Mucosa of descending colon (tissue), 3 donors: ENCODE measurements around the gene MEGF6. TPM values are rescaled to one million over a fixed set of nuclear protein-coding genes. Genes with fewer than 3 reads are reported as not detected.

ENCODE experiments used
- ATAC-seq: fragments of 200-7000 bp; cut with Tn5 transposase; one replicate; pipeline ENCODE4 v1.9.1; 2020; ENCODE audit warnings: mild to moderate bottlenecking, moderate library complexity
- DNase-seq, 3 donors: peaks; one replicate each; pipeline ENCODE4 v3.0.0-alpha.2; 2020
- H3K36me3 ChIP-seq: fragments of 200-600 bp; one replicate; pipeline ENCODE4 v1.8.0; 2021; ENCODE audit warnings: low read depth, mild to moderate bottlenecking
- H3K4me1 ChIP-seq: fragments of 200-600 bp; one replicate; pipeline ENCODE4 v1.8.0; 2021; ENCODE audit warnings: low read depth, mild to moderate bottlenecking
- H3K4me3 ChIP-seq: fragments of 200-600 bp; one replicate; pipeline ENCODE4 v1.8.0; 2021; ENCODE audit warnings: mild to moderate bottlenecking
- H3K9me3 ChIP-seq: fragments of 200-600 bp; one replicate; pipeline ENCODE4 v1.8.0; 2021; ENCODE audit warnings: mild to moderate bottlenecking
- intact Hi-C, 2 donors: fragments of 100-400 bp; cut with DNase I in 1 of 2; cut with micrococcal nuclease in 1 of 2; formaldehyde crosslinking; loops; one replicate each; pipeline versions ENCODE4 v1.11.0 to v1.11.1; 2022; cut with DNase I, micrococcal nuclease
- total RNA-seq, 3 donors: library from RNA; stranded (reverse); fragmentation: NEBNext Ultra II Directional in 2 of 3; extraction: Animal tissue kit (Norgen Biotek cat#: 25700) in 2 of 3; gene quantifications; one replicate each; pipeline versions ENCODE4 v1.2.1 to v1.2.4, GENCODE V29; 2021 to 2023
- TF ChIP-seq, protein P1 (sequence below): fragments of 200-600 bp; IDR thresholded peaks from one replicate; pipeline ENCODE4 v1.8.0; 2022; ENCODE audit warnings: antibody characterized with exemption, mild to moderate bottlenecking
- donor health status: DM: no; HTN: no; CAD: no; lungs with moderate emphysema.
- donor health status: DM: no; HTN: no; CAD: no.
- donor health status: DM: no; HTN: yes; CAD: no.

MEGF6 gene
- total RNA-seq, 3 donors from 2014 or later: 6.2 to 12.2 (median 8.5) TPM

DNA sequence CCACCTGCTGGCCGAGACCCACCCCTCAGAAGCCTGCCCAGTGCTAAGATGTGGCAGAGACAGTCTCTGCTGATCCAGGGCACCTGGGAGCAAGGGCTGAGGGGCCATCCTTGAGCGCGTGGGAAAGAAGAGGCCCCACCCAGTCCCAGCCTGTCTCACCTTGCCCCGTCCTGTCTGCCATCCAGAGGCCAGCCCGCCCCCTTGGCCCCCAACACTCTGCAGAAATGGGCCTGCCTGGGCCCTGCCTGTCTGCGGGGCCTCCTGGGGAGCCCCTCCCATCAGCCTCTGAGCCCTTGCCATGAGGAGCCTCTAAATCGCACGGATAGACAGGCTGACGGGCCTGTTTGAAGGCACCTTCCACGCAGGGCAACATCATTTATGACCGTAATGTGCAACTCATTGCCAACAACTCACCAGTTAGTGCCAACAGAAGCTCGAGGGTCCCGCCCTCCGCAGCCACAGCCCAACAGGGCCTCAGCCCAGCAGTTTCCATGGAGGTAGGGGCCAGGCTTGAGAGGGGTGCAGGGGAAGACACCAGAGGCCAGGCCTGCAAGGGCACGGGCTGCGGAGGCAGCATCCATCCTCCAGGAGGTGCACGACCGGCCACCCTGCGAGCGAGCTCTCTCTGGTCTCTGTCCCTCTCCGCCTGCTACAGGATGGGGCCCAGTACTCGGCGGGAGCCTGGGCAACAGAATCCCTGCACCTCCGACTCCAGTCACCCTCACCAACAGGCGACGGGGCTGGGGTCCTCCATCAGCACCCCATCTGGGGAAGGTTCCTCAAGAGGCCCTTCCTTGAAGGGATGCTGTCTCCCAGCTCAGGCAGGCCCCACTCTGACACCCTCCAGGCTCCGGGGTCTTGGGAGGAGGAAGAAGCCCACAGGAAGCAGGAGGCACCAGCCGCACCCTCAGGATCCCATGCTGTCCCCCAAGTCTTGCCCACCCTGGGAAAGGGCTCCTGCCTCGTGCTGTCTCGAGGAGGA, 78.0 kb downstream of the MEGF6 start:
- no peak for ATAC-seq
- TF ChIP-seq, protein P1, sequence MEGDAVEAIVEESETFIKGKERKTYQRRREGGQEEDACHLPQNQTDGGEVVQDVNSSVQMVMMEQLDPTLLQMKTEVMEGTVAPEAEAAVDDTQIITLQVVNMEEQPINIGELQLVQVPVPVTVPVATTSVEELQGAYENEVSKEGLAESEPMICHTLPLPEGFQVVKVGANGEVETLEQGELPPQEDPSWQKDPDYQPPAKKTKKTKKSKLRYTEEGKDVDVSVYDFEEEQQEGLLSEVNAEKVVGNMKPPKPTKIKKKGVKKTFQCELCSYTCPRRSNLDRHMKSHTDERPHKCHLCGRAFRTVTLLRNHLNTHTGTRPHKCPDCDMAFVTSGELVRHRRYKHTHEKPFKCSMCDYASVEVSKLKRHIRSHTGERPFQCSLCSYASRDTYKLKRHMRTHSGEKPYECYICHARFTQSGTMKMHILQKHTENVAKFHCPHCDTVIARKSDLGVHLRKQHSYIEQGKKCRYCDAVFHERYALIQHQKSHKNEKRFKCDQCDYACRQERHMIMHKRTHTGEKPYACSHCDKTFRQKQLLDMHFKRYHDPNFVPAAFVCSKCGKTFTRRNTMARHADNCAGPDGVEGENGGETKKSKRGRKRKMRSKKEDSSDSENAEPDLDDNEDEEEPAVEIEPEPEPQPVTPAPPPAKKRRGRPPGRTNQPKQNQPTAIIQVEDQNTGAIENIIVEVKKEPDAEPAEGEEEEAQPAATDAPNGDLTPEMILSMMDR: no peak
- no peak overlapping the region for H3K4me3 ChIP-seq
- no peaks in the 10 kb centered on the region for H3K36me3 ChIP-seq
- DNase-seq: no peak
- intact Hi-C loops: no loop called here
- peaks cover 17% of the 10 kb centered on the region for H3K4me1 ChIP-seq
- H3K9me3 ChIP-seq: no peaks in the 10 kb centered on the region

DNA sequence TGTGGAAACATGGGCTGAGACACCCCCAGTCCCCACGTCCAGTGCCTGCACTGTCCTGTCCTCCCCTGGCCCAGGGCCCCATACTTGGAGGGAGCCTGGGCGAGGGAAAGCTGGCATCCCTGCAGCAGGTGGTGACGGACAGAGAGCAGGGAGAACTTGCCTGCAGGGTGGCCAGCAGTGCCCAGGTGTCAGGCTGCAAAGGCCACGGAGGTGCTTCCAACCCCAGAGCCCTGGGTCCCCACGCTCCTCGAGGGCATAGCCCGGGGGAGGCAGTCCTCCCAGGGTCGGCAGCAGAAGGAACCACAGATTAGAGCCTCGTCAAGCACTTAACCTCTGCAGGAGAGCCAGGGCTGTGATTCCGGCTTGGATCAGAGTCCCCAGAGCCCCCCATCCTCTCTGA, 79.4 kb downstream of the MEGF6 start:
- no peak overlapping the region for H3K4me3 ChIP-seq
- TF ChIP-seq, protein P1: no peak
- H3K36me3 ChIP-seq: no peaks in the 10 kb centered on the region
- DNase-seq: peak in 2 of 3 donors; percentile 19 to 38
- no peak for ATAC-seq
- H3K4me1 ChIP-seq: peaks cover 17% of the 10 kb centered on the region
- no peaks in the 10 kb centered on the region for H3K9me3 ChIP-seq
- intact Hi-C loops: no loop called here

DNA sequence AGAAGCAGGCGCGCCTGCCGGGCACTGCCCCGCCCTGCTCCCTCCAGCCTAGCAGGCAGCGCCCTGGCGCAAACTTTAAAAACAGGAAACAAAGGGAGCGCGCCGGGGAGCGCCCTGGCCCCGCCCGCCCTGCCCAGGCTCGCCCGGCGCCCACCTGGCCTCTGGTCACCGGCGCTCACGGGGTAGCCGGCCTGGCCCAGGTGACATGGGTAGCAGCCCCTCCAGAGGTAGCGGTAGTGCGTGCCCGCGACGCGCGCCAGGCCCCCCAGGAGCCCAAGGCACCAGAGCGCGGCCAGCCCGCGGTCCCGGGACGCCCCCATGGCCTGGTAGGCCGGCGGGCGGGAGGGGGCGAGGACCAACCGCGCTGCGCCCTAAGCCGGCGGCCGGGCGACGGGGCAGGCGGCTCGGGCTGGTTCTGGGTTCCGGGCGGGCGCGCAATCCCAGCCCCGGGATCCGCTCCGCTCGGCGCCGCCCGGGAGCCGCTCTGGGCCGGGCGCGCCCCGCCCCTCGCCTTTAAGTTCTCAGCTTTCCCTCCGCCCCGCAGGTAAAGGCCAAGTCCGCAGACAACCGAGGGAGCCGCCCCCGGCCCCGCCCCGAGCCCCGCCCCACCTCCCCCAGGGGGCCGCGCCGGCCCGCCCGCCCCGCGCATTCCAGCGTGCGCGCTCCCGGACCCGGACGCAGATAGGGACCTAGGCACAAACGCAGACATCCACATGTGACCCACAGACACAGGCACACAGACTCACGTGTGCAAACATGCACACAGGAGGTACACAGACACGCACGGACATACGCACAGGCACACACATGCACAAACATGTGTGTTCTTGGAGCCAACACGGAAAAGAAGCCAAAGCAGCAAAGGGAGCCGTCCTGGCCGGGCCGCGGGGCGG, 80.1 kb downstream of the MEGF6 start:
- Histone ChIP-seq H3K4me1 (peaks cover 17% of the 10 kb centered on the region), H3K36me3 (no peaks in the 10 kb centered on the region), H3K9me3 (no peaks in the 10 kb centered on the region), H3K4me3 (no peak overlapping the region)
- intact Hi-C loops: no loop called here
- DNase-seq: peak; percentile 84 to 89 (median 87)
- peak; percentile 87 for ATAC-seq
- TF ChIP-seq, protein P1: no peak

DNA sequence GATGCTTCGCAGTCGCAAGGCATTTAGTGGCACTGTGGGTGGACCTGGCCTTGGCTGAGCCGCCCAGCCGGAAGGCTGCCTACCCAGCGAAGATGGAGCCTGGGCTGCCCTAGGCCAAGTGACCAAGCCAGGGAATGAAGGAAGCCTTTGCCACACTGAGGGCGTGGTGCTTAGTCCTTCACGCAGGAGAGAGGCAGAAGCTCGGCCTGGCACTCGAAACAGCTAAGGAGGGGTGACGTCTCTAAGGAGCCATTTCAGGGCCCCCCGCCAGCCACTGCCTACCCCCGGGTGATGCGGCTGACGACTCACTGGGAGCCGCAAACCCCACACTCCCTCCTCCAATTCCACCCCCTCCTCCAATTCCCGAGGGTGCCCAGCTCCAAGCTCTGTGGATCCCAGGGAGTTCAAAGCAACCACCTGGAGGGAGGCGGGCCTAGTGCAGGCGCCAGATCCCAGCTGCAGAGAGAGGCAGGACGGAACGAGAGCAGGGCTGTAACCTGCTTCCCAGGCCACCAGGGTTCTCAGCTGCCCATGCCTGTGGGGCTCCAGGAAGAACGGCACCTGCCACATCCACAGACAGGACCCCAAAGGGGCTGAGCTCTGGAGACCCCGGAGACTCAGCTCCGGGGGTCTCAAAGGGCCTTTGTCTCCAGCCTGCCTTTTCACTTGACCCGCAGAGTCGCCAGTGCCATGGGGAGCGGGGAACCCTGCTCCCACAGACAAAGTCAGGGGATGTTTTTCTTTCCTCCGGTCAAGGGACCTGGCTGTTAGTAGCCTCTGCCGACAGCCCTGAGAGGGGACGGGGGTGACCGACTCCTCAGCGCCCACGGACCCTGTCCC, 81.0 kb downstream of the MEGF6 start:
- Histone ChIP-seq H3K4me3 (no peak overlapping the region), H3K36me3 (no peaks in the 10 kb centered on the region), H3K9me3 (no peaks in the 10 kb centered on the region), H3K4me1 (peaks cover 17% of the 10 kb centered on the region)
- ATAC-seq (peak; percentile 53), DNase-seq (peak in 2 of 3 donors; percentile 39 to 50)
- intact Hi-C loops: no loop called here
- TF ChIP-seq, protein P1: no peak
